Measurements from ENCODE around the gene RTCB.

RTCB gene

GRCh38 chr22:32411829-32412592 lies at the start of gene RTCB:
Gene RTCB (minus strand): TSS chr22:32412247. CDS start chr22:32412156, 91 bp downstream.
- DNase-seq (ENCODE audit: low read depth in 1 of 2, low spot score in 1 of 2), result peak; percentile 88 to 92

GRCh38 chr22:32457031-32457430 lies 45.0 kb upstream of the RTCB start:
- no peak for DNase-seq (ENCODE audit: low read depth in 1 of 2, low spot score in 1 of 2)

GRCh38 chr22:32448980-32449379 lies 36.9 kb upstream of the RTCB start:
- DNase-seq (ENCODE audit: low read depth in 1 of 2, low spot score in 1 of 2), result no peak

- DNase-seq (ENCODE audit: low read depth in 1 of 2, low spot score in 1 of 2), result no peak
Measured at GRCh38 chr22:32446321-32446720, 34.3 kb upstream of the RTCB start.

- DNase-seq (ENCODE audit: low read depth in 1 of 2, low spot score in 1 of 2), result no peak
Measured at GRCh38 chr22:32444068-32444467, 32.0 kb upstream of the RTCB start.

- no peak for DNase-seq (ENCODE audit: low read depth in 1 of 2, low spot score in 1 of 2)
Measured at GRCh38 chr22:32430352-32430751, 18.3 kb upstream of the RTCB start.

GRCh38 chr22:32426881-32427280 lies 14.8 kb upstream of the RTCB start:
- no peak for DNase-seq (ENCODE audit: low read depth in 1 of 2, low spot score in 1 of 2)

GRCh38 chr22:32423664-32424063 lies 11.6 kb upstream of the RTCB start:
- no peak for DNase-seq (ENCODE audit: low read depth in 1 of 2, low spot score in 1 of 2)

GRCh38 chr22:32422062-32422461 lies 10.0 kb upstream of the RTCB start:
- no peak for DNase-seq (ENCODE audit: low read depth in 1 of 2, low spot score in 1 of 2)

- no peak for DNase-seq (ENCODE audit: low read depth in 1 of 2, low spot score in 1 of 2)
Measured at GRCh38 chr22:32421484-32421883, 9.4 kb upstream of the RTCB start.

- no peak for DNase-seq (ENCODE audit: low read depth in 1 of 2, low spot score in 1 of 2)
Measured at GRCh38 chr22:32417906-32418305, 5.9 kb upstream of the RTCB start.

- no peak for DNase-seq (ENCODE audit: low read depth in 1 of 2, low spot score in 1 of 2)
Measured at GRCh38 chr22:32416556-32417085, 4.6 kb upstream of the RTCB start.

GRCh38 chr22:32414191-32414590 lies 2.1 kb upstream of the RTCB start:
- DNase-seq (ENCODE audit: low read depth in 1 of 2, low spot score in 1 of 2), result no peak

- DNase-seq (ENCODE audit: low read depth in 1 of 2, low spot score in 1 of 2), result no peak
Measured at GRCh38 chr22:32413719-32414118, 1.7 kb upstream of the RTCB start.

GRCh38 chr22:32411402-32411801 lies 645 bp downstream of the RTCB start:
- DNase-seq (ENCODE audit: low read depth in 1 of 2, low spot score in 1 of 2), result peak in 1 of 2 donors; percentile 30

- DNase-seq (ENCODE audit: low read depth in 1 of 2, low spot score in 1 of 2), result no peak
Measured at GRCh38 chr22:32410459-32410858, 1.6 kb downstream of the RTCB start.

- no peak for DNase-seq (ENCODE audit: low read depth in 1 of 2, low spot score in 1 of 2)
Measured at GRCh38 chr22:32409977-32410376, 2.1 kb downstream of the RTCB start.

- DNase-seq (ENCODE audit: low read depth in 1 of 2, low spot score in 1 of 2), result no peak
Measured at GRCh38 chr22:32407936-32408335, 4.1 kb downstream of the RTCB start.

- no peak for DNase-seq (ENCODE audit: low read depth in 1 of 2, low spot score in 1 of 2)
Measured at GRCh38 chr22:32407312-32407711, 4.7 kb downstream of the RTCB start.

- no peak for DNase-seq (ENCODE audit: low read depth in 1 of 2, low spot score in 1 of 2)
Measured at GRCh38 chr22:32404021-32404420, 8.0 kb downstream of the RTCB start.

GRCh38 chr22:32401486-32401885 lies 10.6 kb downstream of the RTCB start:
- no peak for DNase-seq (ENCODE audit: low read depth in 1 of 2, low spot score in 1 of 2)

- DNase-seq (ENCODE audit: low read depth in 1 of 2, low spot score in 1 of 2), result no peak
Measured at GRCh38 chr22:32396746-32397145, 15.3 kb downstream of the RTCB start.

- no peak for DNase-seq (ENCODE audit: low read depth in 1 of 2, low spot score in 1 of 2)
Measured at GRCh38 chr22:32396255-32396654, 15.8 kb downstream of the RTCB start.

Data from activated CD4-positive, alpha-beta T cell treated with anti-CD3 and anti-CD28 coated beads, Interleukin-2, amount 50 U/mL, for 24 hours (primary cell).